HepG2 (cell line): ENCODE measurements around the gene CA6. TPM values are rescaled to one million over a fixed set of nuclear protein-coding genes. Genes with fewer than 3 reads are reported as not detected.

ENCODE experiments used
- CCAR2 ChIP-seq: fragments of 200-400 bp; formaldehyde crosslinking; optimal IDR thresholded peaks from 2 replicates; pipeline ENCODE3; 2018; ENCODE audit warnings: low read depth, mild to moderate bottlenecking, low read length, moderate library complexity
- CHD2 ChIP-seq: IDR thresholded peaks from 2 replicates; pipeline ENCODE4 v1.6.1; 2011; ENCODE audit warnings: low read depth, low read length, improper control_type of control experiment
- EEA1 ChIP-seq: sonication (generic); formaldehyde crosslinking; IDR thresholded peaks from 2 replicates; pipeline ENCODE4 v1.5.1; 2020; ENCODE audit warnings: mild to moderate bottlenecking, missing genetic modification reagents, borderline replicate concordance
- FOXC1 ChIP-seq: sonication (generic); formaldehyde crosslinking; IDR thresholded peaks from 2 replicates; pipeline ENCODE4 v1.8.0; 2022; ENCODE audit warnings: mild to moderate bottlenecking, missing genetic modification reagents, borderline replicate concordance
- PHF20 ChIP-seq: sonication (generic); formaldehyde crosslinking; IDR thresholded peaks from 2 replicates; pipeline ENCODE4 v1.5.0; 2020; ENCODE audit warnings: mild to moderate bottlenecking, missing genetic modification reagents
- RFX1 ChIP-seq: fragments of 450-650 bp; IDR thresholded peaks from 2 replicates; pipeline ENCODE4 v1.6.1; 2017
- TSC22D2 ChIP-seq: sonication (generic); formaldehyde crosslinking; IDR thresholded peaks from 2 replicates; pipeline ENCODE4 v1.5.1; 2020; ENCODE audit warnings: missing genetic modification reagents, mild to moderate bottlenecking, borderline replicate concordance
- ZNF121 ChIP-seq: sonication (generic); formaldehyde crosslinking; IDR thresholded peaks from 2 replicates; pipeline ENCODE4 v1.5.0; 2020; ENCODE audit warnings: mild to moderate bottlenecking, missing genetic modification reagents
- ZNF124 ChIP-seq: sonication (generic); formaldehyde crosslinking; IDR thresholded peaks from 2 replicates; pipeline ENCODE4 v1.4.0; 2020; ENCODE audit warnings: missing genetic modification reagents
- ZNF143 ChIP-seq: sonication (generic); formaldehyde crosslinking; IDR thresholded peaks from 2 replicates; pipeline ENCODE4 v1.4.0; 2020; ENCODE audit warnings: missing genetic modification reagents
- ZNF329 ChIP-seq: sonication (generic); formaldehyde crosslinking; IDR thresholded peaks from 2 replicates; pipeline ENCODE4 v1.9.0; 2021; ENCODE audit warnings: low read depth, mild to moderate bottlenecking, missing genetic modification reagents
- polyA plus RNA-seq, 8 experiments: library from polyadenylated mRNA; depleted of rRNA in 3 of 8; stranded (reverse) in 7 of 8; unstranded in 1 of 8; fragments of >200 nt; fragmentation: Illumina TruSeq in 4 of 8; extraction: Trizol in 4 of 8; gene quantifications; 2 replicates each; pipeline versions ENCODE4 v1.2.1 to v1.2.3, GENCODE V29; 2011 to 2016; ENCODE audit warnings: low read depth in 4 of 8, missing spikeins in 1 of 8, mixed read lengths in 1 of 8; ENCODE audit not compliant: insufficient read depth in 1 of 8
- total RNA-seq, 5 experiments: library from RNA; depleted of rRNA; stranded (reverse); fragments of >200 nt; fragmentation: Illumina TruSeq; extraction: Trizol; gene quantifications; 2 replicates each; pipeline ENCODE4 v1.2.3, GENCODE V29; 2016; ENCODE audit warnings: low read depth in 1 of 5
- TF ChIP-seq, protein P1 (sequence below): sonication (generic); formaldehyde crosslinking; IDR thresholded peaks from one replicate; pipeline ENCODE4 v1.5.1; 2020; ENCODE audit warnings: mild to moderate bottlenecking, missing genetic modification reagents; ENCODE audit errors: not compliant biosample characterization
- TF ChIP-seq, protein P2 (sequence below): sonication (generic); formaldehyde crosslinking; conservative IDR thresholded peaks from 2 replicates; pipeline ENCODE4 v1.4.0; 2020; ENCODE audit warnings: missing genetic modification reagents
- TF ChIP-seq, protein P3 (sequence below): sonication (generic); formaldehyde crosslinking; IDR thresholded peaks from 2 replicates; pipeline ENCODE4 v1.5.1; 2020; ENCODE audit warnings: missing genetic modification reagents, mild to moderate bottlenecking, borderline replicate concordance
- TF ChIP-seq, protein P4 (sequence below): sonication (generic); formaldehyde crosslinking; IDR thresholded peaks from 2 replicates; pipeline ENCODE4 v1.4.0; 2020; ENCODE audit warnings: mild to moderate bottlenecking, missing genetic modification reagents
- TF ChIP-seq, protein P5 (sequence below): IDR thresholded peaks from 2 replicates; pipeline ENCODE4 v1.6.1; 2016; ENCODE audit warnings: missing compliant biosample characterization, missing genetic modification reagents, borderline replicate concordance
- TF ChIP-seq, protein P6 (sequence below): sonication (generic); formaldehyde crosslinking; IDR thresholded peaks from 2 replicates; pipeline ENCODE4 v1.8.0; 2022; ENCODE audit warnings: mild to moderate bottlenecking, missing genetic modification reagents, moderate library complexity

Gene CA6
- total and polyA plus RNA-seq, 2 of the 13 experiments (the other 11 are each of a cell fraction or from before 2014, with no cell fraction given), result not detected

DNA sequence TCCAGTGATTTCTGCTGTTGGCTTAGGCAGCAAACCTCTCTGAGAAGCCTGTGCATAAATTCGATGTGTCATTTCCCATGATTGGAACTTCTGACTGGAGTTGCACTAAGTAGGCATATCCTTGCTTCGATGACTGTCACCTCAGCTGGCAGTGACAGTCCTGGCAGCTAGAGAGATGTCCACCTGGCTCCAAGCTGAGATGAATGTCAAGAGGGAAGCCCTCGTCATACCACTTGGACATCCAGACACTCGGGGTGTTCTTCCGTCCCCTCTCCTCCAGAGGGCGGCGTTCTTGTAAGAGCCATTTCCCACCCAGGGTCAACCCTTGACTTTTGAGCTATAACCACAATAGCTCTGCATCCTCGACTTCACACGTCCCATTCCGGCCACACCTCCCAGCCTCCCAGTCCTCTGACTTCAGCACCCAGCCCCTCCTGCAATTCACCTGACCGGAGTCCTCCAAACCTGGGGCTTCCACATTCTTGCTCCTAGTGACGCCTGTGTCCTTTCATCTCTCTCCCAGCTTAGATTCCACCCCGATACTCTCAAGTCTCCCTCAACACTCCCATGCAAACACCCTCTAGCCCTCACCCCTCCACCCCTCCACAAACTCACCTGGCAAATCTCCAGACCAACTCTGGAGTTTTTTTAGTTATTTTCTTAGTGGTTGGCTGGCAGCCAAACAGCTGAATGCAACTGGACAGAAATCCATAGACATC lies 17.3 kb downstream of the CA6 start (continued):
- TF ChIP-seq, protein P1, sequence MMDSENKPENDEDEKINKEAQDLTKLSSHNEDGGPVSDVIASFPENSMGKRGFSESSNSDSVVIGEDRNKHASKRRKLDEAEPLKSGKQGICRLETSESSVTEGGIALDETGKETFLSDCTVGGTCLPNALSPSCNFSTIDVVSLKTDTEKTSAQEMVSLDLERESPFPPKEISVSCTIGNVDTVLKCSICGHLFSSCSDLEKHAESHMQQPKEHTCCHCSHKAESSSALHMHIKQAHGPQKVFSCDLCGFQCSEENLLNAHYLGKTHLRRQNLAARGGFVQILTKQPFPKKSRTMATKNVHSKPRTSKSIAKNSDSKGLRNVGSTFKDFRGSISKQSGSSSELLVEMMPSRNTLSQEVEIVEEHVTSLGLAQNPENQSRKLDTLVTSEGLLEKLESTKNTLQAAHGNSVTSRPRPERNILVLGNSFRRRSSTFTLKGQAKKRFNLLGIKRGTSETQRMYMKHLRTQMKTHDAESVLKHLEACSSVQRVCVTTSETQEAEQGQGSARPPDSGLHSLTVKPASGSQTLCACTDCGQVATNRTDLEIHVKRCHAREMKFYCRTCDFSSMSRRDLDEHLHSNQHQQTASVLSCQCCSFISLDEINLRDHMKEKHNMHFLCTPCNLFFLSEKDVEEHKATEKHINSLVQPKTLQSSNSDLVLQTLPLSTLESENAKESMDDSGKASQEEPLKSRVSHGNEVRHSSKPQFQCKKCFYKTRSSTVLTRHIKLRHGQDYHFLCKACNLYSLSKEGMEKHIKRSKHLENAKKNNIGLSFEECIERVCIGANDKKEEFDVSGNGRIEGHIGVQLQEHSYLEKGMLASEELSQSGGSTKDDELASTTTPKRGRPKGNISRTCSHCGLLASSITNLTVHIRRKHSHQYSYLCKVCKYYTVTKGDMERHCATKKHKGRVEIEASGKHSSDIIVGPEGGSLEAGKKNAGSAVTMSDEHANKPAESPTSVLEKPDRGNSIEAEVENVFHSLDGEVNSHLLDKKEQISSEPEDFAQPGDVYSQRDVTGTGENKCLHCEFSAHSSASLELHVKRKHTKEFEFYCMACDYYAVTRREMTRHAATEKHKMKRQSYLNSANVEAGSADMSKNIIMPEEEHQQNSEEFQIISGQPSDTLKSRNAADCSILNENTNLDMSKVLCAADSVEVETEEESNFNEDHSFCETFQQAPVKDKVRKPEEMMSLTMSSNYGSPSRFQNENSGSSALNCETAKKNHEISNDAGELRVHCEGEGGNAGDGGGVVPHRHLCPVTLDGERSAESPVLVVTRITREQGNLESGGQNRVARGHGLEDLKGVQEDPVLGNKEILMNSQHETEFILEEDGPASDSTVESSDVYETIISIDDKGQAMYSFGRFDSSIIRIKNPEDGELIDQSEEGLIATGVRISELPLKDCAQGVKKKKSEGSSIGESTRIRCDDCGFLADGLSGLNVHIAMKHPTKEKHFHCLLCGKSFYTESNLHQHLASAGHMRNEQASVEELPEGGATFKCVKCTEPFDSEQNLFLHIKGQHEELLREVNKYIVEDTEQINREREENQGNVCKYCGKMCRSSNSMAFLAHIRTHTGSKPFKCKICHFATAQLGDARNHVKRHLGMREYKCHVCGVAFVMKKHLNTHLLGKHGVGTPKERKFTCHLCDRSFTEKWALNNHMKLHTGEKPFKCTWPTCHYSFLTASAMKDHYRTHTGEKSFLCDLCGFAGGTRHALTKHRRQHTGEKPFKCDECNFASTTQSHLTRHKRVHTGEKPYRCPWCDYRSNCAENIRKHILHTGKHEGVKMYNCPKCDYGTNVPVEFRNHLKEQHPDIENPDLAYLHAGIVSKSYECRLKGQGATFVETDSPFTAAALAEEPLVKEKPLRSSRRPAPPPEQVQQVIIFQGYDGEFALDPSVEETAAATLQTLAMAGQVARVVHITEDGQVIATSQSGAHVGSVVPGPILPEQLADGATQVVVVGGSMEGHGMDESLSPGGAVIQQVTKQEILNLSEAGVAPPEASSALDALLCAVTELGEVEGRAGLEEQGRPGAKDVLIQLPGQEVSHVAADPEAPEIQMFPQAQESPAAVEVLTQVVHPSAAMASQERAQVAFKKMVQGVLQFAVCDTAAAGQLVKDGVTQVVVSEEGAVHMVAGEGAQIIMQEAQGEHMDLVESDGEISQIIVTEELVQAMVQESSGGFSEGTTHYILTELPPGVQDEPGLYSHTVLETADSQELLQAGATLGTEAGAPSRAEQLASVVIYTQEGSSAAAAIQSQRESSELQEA (CRISPR knock-in tag), result no peak
- TF ChIP-seq, protein P2, sequence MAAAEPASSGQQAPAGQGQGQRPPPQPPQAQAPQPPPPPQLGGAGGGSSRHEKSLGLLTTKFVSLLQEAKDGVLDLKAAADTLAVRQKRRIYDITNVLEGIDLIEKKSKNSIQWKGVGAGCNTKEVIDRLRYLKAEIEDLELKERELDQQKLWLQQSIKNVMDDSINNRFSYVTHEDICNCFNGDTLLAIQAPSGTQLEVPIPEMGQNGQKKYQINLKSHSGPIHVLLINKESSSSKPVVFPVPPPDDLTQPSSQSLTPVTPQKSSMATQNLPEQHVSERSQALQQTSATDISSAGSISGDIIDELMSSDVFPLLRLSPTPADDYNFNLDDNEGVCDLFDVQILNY, result no peak
- no peak for TF ChIP-seq ZNF124 (CRISPR knock-in tag)
- TF ChIP-seq, protein P3, sequence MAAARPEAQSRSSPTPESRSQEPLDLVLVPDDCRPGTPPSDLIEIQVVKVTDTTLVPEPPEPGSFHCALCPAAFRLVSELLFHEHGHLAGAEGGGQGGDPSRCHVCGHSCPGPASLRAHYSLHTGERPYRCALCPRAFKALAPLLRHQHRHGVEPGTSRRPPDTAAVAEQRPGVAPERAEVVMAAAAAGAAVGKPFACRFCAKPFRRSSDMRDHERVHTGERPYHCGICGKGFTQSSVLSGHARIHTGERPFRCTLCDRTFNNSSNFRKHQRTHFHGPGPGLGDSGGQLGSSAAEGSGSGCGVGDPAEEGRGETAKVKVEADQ (CRISPR knock-in tag), result no peak
- no peak for TF ChIP-seq ZNF329 (CRISPR knock-in tag)
- TF ChIP-seq TSC22D2, result no peak
- no peak for TF ChIP-seq PHF20 (CRISPR knock-in tag)
- no peak for TF ChIP-seq ZNF143 (CRISPR knock-in tag)
- TF ChIP-seq CCAR2, result no peak
- no peak for TF ChIP-seq FOXC1
- TF ChIP-seq, protein P4, sequence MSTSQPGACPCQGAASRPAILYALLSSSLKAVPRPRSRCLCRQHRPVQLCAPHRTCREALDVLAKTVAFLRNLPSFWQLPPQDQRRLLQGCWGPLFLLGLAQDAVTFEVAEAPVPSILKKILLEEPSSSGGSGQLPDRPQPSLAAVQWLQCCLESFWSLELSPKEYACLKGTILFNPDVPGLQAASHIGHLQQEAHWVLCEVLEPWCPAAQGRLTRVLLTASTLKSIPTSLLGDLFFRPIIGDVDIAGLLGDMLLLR (CRISPR knock-in tag), result no peak
- TF ChIP-seq, protein P5, sequence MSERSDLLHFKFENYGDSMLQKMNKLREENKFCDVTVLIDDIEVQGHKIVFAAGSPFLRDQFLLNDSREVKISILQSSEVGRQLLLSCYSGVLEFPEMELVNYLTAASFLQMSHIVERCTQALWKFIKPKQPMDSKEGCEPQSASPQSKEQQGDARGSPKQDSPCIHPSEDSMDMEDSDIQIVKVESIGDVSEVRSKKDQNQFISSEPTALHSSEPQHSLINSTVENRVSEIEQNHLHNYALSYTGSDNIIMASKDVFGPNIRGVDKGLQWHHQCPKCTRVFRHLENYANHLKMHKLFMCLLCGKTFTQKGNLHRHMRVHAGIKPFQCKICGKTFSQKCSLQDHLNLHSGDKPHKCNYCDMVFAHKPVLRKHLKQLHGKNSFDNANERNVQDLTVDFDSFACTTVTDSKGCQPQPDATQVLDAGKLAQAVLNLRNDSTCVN (CRISPR knock-in tag), result no peak
- no peak for TF ChIP-seq ZNF121 (CRISPR knock-in tag)
- no peak for TF ChIP-seq EEA1
- TF ChIP-seq CHD2, result no peak
- no peak for TF ChIP-seq RFX1
- TF ChIP-seq, protein P6, sequence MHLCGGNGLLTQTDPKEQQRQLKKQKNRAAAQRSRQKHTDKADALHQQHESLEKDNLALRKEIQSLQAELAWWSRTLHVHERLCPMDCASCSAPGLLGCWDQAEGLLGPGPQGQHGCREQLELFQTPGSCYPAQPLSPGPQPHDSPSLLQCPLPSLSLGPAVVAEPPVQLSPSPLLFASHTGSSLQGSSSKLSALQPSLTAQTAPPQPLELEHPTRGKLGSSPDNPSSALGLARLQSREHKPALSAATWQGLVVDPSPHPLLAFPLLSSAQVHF (CRISPR knock-in tag), result no peak
